HG03342 (cell line): ENCODE results near the gene NODAL.

Experiments used
- ATAC-seq: cut with Tn5 transposase; IDR thresholded peaks from one replicate; pipeline ENCODE4 v1.9.1; 2021; ENCODE audit warnings: mild to moderate bottlenecking, moderate library complexity; ENCODE audit not compliant: unreplicated experiment

Gene NODAL

GRCh38 chr10:70396140-70396539 lies 45.3 kb downstream of the NODAL start:
- no peak for ATAC-seq

GRCh38 chr10:70391654-70392053 lies 49.8 kb downstream of the NODAL start:
- ATAC-seq, result no peak
